MCF 10A (cell line): ENCODE measurements around the gene B4GALT3. TPM values are rescaled to one million over a fixed set of nuclear protein-coding genes. Genes with fewer than 3 reads are reported as not detected.

ENCODE experiments used
- BruUV-seq: library from RNA; stranded (reverse); fragments of 400-500 nt; replicated peaks from 2 replicates; lab custom pipeline; 2021; lab: Mats Ljungman, UMichigan
- CTCF ChIA-PET: fragments of 300-600 bp; sonication (Branson Sonifier 250); formaldehyde crosslinking; extraction: SDS; loops from one replicate; lab custom pipeline; 2021; ENCODE audit warnings: antibody characterized with exemption, inconsistent platforms; lab: Yijun Ruan, JAX
- POLR2A ChIA-PET: fragments of 300-600, 350-650 bp; sonication (Branson Sonifier 250); formaldehyde crosslinking; extraction: SDS; loops from one replicate; lab custom pipeline; 2020; ENCODE audit warnings: antibody characterized with exemption, inconsistent platforms; lab: Yijun Ruan, JAX
- DNase-seq: peaks from one replicate; pipeline ENCODE4 v3.0.0-alpha.2; 2018; ENCODE audit not compliant: unreplicated experiment
- H3K27ac Mint-ChIP-seq: one replicate; pipeline ENCODE4 v1.8.0; 2022; ENCODE audit warnings: mild to moderate bottlenecking, low read depth, mixed read lengths; ENCODE audit not compliant: unreplicated experiment
- H3K27me3 Mint-ChIP-seq: one replicate; pipeline ENCODE4 v1.8.0; 2022; ENCODE audit warnings: mixed read lengths; ENCODE audit not compliant: insufficient read depth, unreplicated experiment
- H3K36me3 Mint-ChIP-seq: one replicate; pipeline ENCODE4 v1.8.0; 2022; ENCODE audit warnings: mild to moderate bottlenecking, moderate library complexity, mixed read lengths; ENCODE audit not compliant: insufficient read depth, unreplicated experiment
- H3K4me1 Mint-ChIP-seq: one replicate; pipeline ENCODE4 v1.8.0; 2022; ENCODE audit warnings: mixed read lengths; ENCODE audit not compliant: insufficient read depth, unreplicated experiment
- H3K4me3 Mint-ChIP-seq: one replicate; pipeline ENCODE4 v1.8.0; 2022; ENCODE audit warnings: mild to moderate bottlenecking, moderate library complexity, mixed read lengths; ENCODE audit not compliant: unreplicated experiment
- H3K9me3 Mint-ChIP-seq: one replicate; pipeline ENCODE4 v1.8.0; 2022; ENCODE audit warnings: mixed read lengths; ENCODE audit not compliant: unreplicated experiment
- CTCF ChIP-seq: fragments of 200-600 bp; IDR thresholded peaks from one replicate; pipeline ENCODE4 v1.8.0; 2022; ENCODE audit warnings: antibody characterized with exemption, mild to moderate bottlenecking; ENCODE audit not compliant: unreplicated experiment
- intact Hi-C: fragments of 100-400 bp; cut with micrococcal nuclease; formaldehyde crosslinking; loops from 2 replicates; pipeline ENCODE4 v1.14.1; 2022
- total RNA-seq: library from RNA; stranded (reverse); gene quantifications from 2 replicates; pipeline ENCODE4 v1.2.3, GENCODE V29; 2022

Gene B4GALT3
- total RNA-seq, 1 experiment from 2014 or later = 51.7 TPM

GRCh38 chr1:161200421-161200991, 23.2 kb upstream of the B4GALT3 start:
- ChIA-PET CTCF (interaction anchor here (0.5 to 14.7 kb wide), 9 partner anchors 7 to 792 kb away, joined by 3 to 444 read pairs (median 9); partner anchors contain the start of genes APOA2, FCER1G, PPOX and TOMM40L), POLR2A (interaction anchor here (0.9 to 6.1 kb wide), 15 partner anchors 8 to 189 kb away, joined by 3 to 58 read pairs (median 14); partner anchors contain the start of genes B4GALT3, DEDD, F11R and FCER1G)
- intact Hi-C loops = no loop called here
- TF ChIP-seq CTCF = no peak
- no TSS peak for BruUV-seq
- Mint-ChIP-seq H3K4me3 (no peak overlapping the region), H3K27ac (peak overlapping the region; percentile 96), H3K9me3 (no peaks in the 10 kb centered on the region), H3K4me1 (peaks cover 59% of the 10 kb centered on the region), H3K27me3 (no peaks in the 10 kb centered on the region), H3K36me3 (peaks cover 30% of the 10 kb centered on the region)
- DNase-seq = no peak

GRCh38 chr1:161199506-161200139, 22.3 kb upstream of the B4GALT3 start:
- DNase-seq = no peak
- peaks cover 53% of the 10 kb centered on the region for H3K4me1 Mint-ChIP-seq
- no peaks in the 10 kb centered on the region for H3K27me3 Mint-ChIP-seq
- intact Hi-C loops = no loop called here
- H3K9me3 Mint-ChIP-seq = no peaks in the 10 kb centered on the region
- H3K27ac Mint-ChIP-seq = no peak overlapping the region
- H3K36me3 Mint-ChIP-seq = peaks cover 22% of the 10 kb centered on the region
- CTCF ChIA-PET = interaction anchor here (0.5 to 4.1 kb wide), 14 partner anchors 9 to 1221 kb away, joined by 3 to 28 read pairs (median 4); partner anchors contain the start of genes PPOX and TOMM40L
- no TSS peak for BruUV-seq
- TF ChIP-seq CTCF = no peak
- H3K4me3 Mint-ChIP-seq = no peak overlapping the region
- POLR2A ChIA-PET = interaction anchor here (1.0 to 2.9 kb wide), 5 partner anchors 18 to 190 kb away, joined by 3 to 11 read pairs (median 5); partner anchors contain the start of gene TOMM40L

GRCh38 chr1:161198897-161199431, 21.7 kb upstream of the B4GALT3 start, which contains the start of gene ADAMTS4:
ADAMTS4 (minus strand) TSS chr1:161199054; CDS start chr1:161198627, 427 bp downstream.
- intact Hi-C loops = no loop called here
- no peak for TF ChIP-seq CTCF
- CTCF ChIA-PET = interaction anchor here (0.5 to 4.1 kb wide), 20 partner anchors 10 to 1221 kb away, joined by 3 to 28 read pairs (median 4); partner anchors contain the start of genes PPOX and TOMM40L
- Mint-ChIP-seq H3K4me3 (peak within 1 kb of the TSS; percentile 11), H3K27ac (no peak within 1 kb of the TSS), H3K9me3 (no peaks in the 10 kb centered on the region), H3K36me3 (peaks cover 15% of the 10 kb centered on the region), H3K4me1 (peaks cover 46% of the 10 kb centered on the region), H3K27me3 (no peaks in the 10 kb centered on the region)
- no TSS peak for BruUV-seq
- POLR2A ChIA-PET = interaction anchor here (0.7 to 2.9 kb wide), 9 partner anchors 12 to 190 kb away, joined by 3 to 11 read pairs (median 4); partner anchors contain the start of genes FCER1G and TOMM40L
- DNase-seq = peak; percentile 44
